Islet precursor cell (in vitro differentiated cells): ENCODE results near the gene KLHL6.

ENCODE experiments used
- DNase-seq: peaks from one replicate; pipeline ENCODE4 v3.0.0-alpha.2; 2018

KLHL6 gene

DNA sequence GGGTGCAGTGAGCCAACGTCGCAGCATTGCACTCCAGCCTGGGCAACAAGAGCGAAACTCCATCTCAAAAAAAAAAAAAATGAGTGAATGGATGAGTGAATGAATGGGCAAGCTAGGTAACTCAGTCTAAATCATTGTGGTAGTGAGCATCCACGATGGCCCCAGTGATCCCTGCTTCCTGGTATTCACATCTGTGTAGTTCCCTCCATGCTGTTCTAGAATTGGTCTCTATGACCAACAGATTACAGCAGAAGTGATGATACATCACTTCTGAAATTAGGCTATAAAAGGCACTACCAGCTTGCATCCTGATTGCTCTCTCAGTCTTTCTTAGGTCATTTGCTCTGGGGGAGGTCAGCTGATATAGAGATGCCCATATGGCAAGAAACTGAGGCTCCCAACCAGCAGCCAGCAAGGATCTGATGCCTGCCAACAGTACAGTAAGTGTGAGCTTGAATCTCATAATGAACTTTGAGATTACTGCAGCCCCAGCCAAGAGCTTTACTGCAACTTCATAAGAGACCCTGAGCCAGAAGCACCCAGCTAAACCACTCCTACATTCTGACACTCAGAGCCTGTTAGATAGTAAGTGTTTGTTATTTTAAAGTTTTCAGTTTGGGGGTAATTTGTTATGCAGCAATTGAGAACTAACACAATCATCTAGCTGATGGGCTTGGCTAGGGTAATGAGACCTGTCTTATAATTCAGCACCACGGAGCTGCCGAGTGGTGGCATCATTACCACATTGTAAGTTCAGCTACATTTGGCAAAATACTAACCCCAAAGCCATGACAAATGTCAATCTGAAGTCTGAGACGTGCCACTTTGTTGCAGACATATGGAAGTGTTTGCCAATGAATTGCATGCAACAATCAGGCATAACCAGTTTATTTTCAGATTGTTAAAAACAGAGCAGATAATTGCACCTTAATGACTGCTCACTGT is 53.0 kb downstream of the KLHL6 start:
- peak; percentile 18 for DNase-seq

DNA sequence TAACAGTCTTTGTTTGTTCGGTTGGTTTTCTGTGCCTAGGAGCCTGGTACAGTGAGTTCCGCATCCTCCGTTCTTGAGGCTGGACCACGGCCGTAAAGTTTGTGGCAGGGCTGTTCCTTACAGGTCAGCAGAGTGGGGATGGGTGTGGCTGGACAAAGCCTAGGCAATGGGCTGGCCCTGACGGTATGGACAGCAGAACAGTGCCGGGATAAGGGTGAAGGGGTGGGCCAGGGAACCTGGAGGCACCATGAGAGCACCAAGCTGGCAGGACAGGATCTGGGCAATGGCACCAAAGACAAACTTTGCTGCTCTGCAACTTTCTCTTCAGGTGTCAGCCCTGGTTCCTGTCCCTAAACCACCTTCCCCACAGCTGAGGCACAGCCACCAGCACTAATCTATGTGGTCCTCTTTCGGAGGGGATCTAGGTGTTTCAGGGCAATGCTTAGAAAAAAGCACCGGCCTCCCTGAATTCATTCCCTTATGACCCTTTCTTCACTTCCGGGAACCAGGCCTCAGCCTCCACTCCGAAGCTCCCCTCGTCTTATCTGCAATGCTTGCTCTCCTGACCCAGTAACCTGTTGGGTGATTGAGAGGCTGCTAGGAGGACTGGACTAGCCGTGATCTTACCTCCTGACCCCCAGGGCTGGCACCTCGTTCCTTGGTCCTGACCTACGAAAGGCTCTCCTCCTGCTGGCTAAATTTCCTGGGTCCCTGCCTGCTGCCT is 54.4 kb downstream of the KLHL6 start:
- DNase-seq, result peak; percentile 46

DNA sequence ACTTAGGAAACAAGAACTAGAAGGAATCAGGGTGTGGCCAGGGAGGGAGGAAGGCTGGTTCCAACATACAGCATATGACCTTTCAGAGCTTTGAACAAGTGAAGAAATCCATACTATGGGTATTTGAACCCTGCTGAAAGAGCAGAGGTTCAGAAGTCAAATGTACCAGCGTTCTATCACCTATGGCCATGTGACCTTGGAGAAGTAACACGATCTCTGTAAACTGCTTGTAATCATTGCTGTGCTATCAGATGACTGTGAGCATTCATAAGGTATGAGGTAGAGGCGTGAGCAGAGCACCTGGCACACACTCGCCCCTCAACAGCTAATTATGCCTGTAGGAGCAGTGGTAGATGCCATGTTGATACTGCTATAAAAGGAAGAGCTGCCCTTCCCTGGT is 55.2 kb downstream of the KLHL6 start:
- peak; percentile 35 for DNase-seq

DNA sequence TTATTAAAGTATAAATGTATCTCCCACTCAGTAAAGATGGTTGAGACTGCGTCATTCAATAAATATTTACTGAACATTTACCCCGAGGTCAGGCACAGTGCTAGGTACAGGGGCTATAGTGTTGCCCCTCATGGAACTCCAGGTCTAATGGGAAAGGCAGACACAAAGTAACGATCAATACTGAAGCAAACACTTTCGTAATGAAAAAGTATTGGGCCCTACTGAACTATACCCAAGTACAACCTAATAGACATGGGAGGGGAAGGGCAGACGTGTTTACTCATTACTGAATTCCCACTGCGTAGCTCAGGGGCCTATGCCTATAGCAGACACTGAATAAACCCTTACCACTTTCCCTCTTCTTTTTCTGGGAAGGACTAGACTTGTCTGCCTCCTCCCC is 56.9 kb downstream of the KLHL6 start:
- DNase-seq, result no peak

DNA sequence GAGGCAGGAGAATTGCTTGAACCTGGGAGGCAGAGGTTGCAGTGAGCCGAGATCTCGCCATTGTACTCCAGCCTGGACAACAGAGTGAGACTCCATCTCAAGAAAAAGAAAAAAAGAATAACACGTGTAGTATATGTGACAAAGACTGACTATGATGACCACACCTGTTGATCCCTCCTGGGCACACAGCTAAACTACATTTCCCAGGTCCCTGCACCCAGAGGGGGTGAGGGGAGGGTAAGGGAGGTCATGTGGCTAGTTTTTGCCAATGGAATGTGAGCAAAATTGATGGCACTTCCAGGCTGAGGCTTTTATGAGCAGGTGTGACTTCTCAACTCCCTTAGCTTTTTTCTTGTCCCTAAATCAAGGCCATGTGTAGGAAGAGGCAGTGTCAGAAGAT is 58.2 kb downstream of the KLHL6 start:
- DNase-seq, result peak; percentile 43

DNA sequence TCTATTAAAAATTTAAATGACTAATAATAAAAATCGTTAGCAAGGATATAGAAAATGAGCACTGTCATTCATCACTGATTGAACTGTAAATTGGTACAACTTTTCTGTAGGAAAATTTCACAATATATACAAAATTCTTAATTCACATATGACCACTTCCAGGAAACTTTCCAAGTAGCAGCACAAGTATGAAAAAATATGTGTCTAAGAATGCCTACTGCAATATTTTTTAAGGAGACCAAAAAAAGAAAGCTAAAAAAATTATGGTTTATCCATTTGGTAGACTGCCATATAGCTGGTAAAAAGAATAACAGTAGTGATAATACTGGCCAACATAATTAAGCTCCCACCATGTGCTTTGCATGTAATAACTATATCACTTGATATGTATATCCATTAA is 59.2 kb downstream of the KLHL6 start:
- DNase-seq, result no peak

DNA sequence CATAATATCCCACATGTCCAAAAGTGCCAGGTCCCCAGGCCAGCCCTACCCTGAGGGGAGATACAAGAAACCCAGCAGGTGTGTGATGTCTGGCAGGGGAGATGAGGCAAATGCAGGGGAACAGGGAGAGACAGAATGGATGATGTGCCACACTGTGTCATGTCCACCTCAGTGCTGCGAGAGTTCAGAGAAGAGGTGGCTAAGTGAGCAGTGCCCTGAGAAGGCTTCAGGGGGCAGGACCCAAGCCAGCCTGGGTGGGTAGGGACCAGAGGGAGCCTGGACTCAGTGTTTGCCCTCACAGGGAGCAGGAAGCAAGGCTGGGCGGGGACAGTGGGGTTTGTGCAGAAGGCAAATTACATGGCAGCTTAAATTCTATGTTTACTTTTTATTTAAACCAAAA is 61.2 kb downstream of the KLHL6 start:
- peak; percentile 35 for DNase-seq

DNA sequence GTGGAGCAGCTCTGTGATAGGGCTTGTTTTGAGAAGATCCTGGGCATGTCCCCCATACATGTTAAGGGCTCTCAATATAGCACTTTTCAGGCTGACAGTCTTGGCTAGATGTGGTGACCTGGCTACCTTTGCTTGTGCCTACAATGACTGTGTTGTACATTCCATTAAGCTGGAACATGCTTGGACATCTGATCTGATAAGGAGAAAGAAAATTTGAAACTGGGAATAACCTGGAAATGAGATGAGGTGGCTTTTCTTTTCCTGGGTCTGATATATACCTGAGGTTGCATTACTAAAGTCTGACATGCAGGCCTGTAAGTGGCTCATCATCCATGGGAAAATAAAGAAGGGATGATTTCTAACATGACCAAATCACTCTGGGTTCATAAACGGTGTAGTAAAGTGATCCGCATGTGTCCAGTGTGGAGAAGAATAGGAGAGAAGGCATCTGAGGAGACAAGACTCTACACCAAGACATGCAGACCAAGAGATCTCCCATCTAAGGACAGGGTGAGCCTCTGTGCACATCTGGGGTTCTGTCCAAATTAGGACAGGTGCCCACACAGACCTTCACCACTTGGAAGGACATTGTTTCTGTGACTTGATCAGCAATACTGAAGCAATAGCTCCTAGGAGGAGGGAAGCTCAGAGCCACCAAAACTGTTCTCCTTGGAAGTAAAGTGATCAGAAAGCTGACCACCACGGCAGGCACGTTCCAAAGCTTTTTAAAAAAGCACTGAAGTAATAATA is 62.0 kb downstream of the KLHL6 start:
- peak; percentile 13 for DNase-seq

DNA sequence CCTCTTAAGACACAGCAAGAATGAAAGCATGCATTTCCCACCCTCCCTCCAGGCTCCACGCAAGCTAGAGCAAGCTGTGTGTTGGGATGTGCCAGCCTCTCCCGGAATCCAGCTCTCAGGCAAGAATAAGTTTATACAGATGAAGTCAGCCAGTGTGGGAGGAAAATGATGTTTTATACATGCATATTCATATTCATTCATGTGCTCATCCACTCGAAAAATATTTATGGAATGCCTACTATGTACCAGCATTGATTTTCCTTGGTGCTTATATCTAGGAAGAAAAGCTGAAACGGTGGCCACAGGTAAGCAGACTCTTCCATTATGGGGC is 62.7 kb downstream of the KLHL6 start:
- DNase-seq, result no peak

DNA sequence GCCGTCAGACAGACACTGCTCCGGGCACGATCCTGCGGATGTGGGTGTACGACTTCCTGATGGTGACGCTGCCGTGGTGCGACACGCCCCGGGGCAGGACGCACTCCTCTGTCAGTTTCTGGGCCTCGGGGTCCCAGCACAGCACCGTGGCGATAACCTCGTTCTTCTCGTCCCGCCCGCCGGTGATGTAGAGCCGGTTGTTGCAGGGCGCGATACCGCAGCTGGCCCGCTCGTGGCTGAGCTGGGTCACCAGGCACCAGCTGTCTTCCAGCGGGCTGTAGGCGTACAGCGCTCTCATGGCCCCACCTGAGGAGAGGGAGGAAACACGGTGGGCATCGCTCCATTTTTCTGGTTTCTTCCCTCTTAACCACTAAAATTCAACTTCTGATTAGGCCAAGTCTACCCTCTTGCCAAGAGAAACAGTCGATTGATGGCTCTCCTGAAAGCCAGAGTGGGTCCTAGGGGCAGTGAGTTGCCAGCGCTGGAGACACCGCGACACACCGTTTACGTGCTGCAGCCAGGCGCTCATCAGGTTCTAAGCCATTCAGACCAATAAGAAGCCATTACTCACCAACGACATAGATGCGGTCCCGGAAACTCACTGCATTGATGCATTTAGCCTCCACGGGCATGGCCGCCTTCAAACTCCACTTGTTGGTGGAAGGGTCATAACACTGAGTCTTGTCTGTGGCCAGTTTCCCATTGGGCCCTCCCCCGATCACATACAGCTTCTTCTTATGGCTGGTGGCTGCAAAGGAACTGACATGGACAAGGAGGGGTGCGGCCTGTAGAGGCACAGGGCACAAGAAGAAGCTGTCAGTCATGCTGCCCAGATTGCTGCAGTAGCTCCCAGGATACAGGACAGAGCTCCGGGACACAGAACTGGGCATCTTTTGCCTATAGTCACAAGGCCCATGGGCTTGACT is 63.3 kb downstream of the KLHL6 start:
- DNase-seq, result peak; percentile 43

DNA sequence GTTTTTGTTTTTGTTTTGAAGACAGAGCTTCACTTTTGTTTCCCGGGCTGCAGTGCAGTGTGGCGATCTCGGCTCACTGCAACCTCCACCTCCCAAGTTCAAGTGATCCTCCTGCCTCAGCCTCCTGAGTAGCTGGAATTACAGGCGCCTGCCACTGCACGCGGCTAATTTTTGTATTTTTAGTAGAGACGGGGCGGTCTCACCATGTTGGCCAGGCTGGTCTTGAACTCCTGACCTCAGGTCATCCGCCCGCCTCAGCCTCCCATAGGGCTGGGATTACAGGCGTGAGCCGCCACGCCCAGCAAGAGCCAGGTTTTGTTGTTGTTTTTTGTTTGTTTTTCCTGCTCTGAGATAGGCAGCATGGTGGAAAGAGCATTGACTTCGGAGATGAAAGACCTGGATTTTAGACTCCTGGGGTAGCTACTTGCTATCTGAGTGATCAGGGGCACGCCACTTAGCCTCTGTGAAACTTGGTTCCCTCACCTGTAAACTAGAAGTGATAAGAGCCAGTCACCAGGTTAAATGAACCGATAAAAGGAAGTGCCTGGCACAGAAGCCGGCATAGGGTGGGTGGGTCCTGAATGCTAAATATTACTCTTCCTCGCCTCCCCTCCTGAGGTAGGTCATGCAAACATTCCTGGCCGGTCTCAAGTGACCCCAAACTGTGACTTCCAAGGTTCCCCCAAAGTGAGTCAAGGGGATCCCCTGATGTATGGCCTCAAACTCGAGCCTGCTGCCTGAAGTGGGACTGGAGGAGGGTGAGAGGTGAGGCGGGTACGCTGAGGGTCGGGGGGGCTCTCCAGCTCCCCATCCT is 64.2 kb downstream of the KLHL6 start:
- peak; percentile 29 for DNase-seq

DNA sequence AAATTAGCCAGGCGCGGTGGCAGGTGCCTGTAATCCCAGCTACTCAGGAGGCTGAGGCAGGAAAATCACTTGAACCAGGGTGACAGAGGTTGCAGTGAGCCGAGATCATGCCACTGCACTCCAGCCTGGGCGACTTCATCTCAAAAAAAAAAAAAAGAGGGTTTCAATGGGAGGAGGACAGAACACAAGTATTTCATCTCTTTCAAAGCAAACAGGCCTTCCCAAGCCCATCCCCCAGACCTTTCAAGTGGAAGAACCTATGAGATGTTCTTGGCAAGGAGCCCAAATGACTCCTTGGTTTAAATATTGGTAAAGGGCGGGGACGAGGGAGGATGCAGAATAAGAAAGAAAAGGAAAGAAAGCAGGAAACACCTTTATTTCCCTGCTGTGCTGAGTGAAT is 64.9 kb downstream of the KLHL6 start:
- DNase-seq, result peak; percentile 21

DNA sequence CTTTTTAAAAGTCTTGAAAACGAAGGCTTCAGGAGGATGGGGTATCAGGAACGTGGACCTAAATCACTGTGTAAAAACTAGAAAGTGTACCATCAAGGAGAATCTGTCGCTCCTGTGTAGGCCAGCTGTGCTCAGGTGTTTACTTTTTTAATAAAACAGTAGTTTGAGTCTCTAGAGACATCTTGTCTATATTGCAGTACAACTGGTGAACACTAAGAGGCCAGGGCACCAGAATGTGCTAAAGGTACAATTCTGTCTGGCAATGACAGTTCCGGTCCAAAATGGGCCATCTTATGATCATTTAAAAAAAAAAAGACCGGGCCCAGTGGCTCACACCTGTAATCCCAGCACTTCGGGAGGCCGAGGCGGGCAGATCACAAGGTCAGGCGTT is 65.3 kb downstream of the KLHL6 start:
- DNase-seq, result peak; percentile 24

DNA sequence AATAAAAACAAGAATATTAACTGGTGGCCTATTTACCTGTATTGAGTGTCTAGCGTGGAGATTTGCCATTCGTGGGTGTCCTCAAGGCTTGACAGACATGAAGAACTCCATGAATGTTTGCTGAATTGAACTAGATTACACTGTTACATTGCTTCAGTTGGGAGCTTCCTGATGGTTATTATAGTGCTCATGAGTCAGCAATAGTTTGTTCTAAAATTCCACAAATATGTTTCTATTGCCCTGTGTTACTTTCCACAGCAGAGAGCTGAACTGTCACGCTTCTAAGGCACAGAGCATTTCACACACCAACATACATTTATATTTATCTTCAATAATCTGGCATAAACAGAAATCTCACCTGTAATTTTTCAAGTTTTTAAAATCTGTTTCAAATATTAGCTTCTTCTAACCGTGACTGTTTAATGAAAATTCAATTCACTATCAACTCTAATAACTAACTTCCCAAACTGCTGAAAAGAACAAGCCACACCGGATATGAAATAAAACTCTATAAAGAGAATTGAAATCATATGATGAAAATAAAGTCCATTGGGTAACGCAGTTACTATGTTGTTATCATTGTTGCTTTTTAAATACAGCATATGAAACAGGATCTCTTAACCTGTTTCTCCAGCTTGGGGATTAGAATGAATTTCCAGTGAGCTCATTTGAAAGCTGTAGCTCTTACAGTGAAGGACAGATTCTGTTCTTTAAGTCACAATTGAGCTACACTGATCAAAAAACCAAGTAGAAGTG is 65.9 kb downstream of the KLHL6 start:
- DNase-seq, result peak; percentile 10

DNA sequence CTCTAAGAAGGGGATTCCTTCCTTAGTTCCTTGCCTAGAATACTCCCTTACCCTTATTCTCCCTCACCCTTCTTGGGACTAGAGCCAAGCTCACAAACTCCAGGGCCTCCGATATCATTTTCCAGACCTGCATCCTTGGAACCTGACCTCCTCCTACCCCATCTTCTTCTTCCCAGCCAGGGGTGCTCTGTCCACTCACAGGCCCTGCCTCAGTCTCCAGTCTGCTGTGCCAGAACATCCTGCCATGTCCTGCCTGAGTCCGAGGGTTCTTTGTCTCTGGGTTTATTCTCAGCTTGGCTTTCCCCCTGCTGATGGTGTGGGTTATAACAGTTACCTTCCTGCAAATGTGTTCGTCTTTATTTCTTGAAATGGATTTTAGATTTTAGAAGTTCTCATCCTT is 67.2 kb downstream of the KLHL6 start:
- DNase-seq, result peak; percentile 31

DNA sequence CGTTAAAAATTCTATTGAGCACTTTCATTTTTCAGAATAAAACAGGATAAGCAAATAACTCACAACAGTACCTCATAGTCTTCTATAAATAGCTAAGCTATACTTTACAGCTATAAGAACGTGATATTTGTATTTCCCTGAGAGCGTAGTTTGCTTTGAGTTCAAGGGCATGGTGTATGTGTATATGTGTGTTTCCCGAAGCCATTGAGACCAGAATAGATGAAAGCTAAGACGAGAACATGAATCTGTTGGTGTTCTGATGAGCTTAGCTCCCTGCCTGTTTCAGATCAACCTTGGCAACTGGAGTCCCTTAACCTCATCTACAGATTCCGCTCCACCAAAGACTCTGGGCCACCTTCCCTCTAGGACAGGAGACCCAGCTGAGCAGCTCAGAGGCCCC is 67.6 kb downstream of the KLHL6 start:
- DNase-seq, result peak; percentile 26

DNA sequence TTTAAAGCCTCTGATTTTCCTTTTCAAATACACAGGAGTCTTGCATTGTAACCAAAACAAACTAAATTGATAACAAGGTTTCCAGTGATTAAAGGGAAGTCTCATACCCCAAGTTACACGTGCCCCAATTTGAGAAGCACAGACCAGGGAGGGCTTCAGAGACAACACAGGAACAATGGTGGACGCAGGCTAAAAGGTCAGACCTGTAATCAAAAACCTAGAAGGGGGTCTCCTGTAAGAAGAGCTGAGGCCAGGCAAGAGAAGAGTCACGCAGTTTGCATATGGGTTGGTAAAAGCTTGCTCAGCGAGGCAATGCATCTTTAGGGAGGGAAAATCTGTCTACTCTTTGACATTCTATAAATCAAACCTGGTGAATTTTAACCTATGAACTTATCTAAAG is 68.5 kb downstream of the KLHL6 start:
- no peak for DNase-seq

DNA sequence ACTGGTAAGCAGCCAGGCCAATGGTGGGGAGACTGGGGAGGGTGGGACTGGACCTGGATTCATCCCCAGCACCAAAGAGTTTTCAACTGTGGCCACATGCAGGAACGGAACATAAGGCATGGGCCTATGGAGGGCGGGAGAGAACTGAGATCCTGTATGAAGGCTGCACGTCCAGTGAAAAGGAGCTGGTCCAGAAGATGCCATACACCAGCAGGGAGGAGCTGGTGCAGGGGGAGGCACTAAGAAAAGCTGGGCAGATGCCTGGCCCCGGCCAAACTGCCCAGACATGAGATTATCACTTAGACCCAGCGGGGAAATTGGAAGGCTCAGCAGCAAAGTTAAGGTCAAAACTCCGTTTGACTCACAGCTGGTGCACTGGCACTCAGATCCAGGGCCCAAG is 69.0 kb downstream of the KLHL6 start:
- peak; percentile 22 for DNase-seq

DNA sequence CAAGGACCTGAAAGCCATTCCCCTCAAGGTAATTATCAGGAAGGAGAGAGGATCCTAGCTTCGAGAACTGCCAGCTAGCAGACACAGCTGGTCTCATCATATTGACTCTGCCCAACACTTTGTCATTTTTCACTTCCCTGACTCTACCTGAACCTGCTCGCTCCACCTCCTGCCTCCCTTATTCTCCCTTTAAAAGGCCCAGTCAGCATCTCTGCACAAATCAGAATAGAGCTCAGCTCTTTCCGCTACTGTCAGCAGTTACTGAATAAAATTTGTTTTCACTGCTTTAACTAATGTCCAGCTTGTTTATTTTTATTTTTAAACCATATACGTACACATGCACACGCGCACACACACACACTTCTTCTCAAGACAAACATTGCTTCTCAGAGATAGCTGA is 69.9 kb downstream of the KLHL6 start:
- peak; percentile 21 for DNase-seq

DNA sequence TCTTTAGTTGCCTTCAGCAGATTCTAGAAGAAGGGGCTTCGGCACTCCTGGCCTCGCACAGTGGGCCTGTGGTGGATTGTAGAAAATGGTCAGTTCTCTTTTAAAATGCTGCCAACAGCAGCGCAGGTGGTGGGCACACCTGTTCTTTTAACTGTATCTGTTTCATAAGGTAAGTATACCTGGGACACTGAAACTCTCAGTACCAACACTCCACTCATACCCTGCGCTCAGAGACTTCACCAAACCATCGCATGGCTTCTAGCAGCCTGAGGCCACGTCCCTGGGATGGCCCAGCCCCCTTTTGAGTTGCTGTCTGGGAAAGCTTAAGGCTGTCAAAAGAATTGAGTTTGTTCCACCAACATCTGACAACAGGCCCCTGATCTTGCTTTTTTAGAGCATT is 70.4 kb downstream of the KLHL6 start:
- DNase-seq, result peak; percentile 48
